ENCODE data around the gene SLC22A15. TPM values are rescaled to one million over a fixed set of nuclear protein-coding genes. Genes with fewer than 3 reads are reported as not detected.

The SLC22A15 gene
- total RNA-seq = 22.3 and 27.4 TPM in 2 replicates

DNA sequence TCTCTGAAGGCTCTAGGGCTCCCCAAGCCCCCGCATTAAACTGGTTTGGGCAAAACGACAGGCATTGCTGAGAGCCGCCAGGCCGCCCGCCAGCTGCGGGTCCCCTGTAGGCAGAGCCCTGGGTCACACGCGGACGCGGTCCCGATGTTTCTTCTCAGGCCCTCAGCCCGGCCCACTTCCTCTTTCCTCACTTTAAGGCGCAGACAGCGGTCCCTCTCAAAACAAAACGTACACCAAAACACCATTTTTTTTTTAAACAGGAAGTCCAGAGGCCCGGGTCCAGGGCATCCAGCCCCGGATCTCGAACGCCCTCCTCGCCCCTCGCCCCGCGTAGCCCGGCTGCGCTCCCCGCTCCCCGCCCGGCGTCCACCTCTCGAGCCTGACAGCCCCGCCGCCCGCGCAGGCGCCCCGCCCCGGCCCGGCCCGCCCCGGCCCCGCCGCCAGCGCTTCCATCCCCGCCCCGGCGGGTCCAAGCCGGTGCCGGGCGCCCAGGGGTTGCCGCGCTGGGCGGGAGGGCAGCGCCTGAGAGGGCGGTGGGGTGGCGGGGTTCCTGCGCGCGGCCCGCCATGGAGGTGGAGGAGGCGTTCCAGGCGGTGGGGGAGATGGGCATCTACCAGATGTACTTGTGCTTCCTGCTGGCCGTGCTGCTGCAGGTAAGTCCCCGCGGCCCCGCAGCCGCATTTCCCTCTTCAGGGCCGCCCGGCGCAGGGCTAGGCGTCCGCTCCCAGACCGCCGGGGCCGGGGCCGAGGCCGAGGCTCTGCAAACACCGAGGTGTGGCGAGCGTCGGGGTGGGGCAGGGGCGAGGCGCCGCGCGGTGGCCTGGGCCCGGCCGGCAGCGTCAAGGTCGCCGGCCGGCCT lies at the start of gene SLC22A15:
Gene SLC22A15 (plus strand): TSS at position 452 of the 859 bp plus-strand sequence. CDS start 115 bp downstream, at position 567.

DNA sequence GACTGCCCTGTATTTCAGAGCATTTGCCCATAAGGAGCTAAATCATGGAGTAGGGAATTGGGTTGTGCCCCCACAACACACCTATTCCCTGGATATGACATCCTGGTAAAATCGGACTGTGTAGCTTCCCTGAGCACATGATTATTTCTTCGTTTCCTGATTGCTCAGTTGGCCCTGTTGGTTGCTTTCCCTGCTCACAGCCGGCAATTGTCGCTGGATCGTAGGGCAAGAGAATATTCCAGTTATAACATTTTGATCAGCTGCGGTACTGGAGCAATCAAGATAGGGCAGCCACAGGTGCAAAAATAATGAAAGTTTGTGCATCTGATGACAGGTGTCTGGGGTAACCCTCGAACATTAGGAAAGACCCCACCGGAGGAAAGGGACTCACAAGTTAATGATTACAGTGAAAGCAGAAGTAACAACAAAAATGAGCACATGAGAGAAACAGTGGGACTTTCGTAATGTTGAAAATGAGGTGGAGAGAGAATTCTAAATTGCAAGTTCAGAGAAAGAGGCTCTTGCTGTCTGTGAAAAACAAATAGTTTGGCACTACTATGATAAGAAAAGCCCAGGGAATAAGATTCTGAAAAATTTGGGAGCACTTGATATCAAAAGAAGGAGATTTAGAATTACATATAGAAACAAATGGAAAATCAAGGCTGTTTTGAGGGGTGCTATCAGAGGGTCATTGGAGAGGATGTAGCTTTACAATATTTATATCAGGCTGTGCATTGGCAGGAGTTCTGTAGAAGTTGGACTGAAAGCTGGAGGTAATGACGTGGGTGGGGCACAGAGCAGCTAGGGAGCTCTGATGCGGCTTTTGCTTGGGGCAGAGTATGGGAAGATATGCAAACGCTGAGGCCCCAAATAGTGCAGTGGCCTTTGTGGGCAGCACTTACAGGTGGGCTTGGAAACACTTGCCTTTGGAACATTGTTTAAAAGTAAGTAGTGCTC lies 134.5 kb downstream of the SLC22A15 start, which contains the start of gene MAB21L3:
Gene MAB21L3 (plus strand): TSS at position 833 of the 957 bp plus-strand sequence. CDS start 1,217 bp downstream, outside the sequence.

Other genes starting within 250 kb of the SLC22A15 start
- not detected in 2 replicates for gene CASQ2, start 207.8 kb upstream of the SLC22A15 start, total RNA-seq
- gene NHLH2, start 135.4 kb upstream of the SLC22A15 start, total RNA-seq = not detected in 2 replicates
- gene MAB21L3, start 134.9 kb downstream of the SLC22A15 start, total RNA-seq = 0.32 and 0.36 TPM in 2 replicates